Common myeloid progenitor, CD34-positive (primary cell): ENCODE results near the gene SYNE2.

ENCODE experiments used
- CTCF ChIA-PET: fragments of 350-600 bp; sonication (Branson Sonifier 250); formaldehyde crosslinking; loops from one replicate; lab custom pipeline; 2021; ENCODE audit warnings: antibody characterized with exemption; lab: Charles Lee
- POLR2A ChIA-PET: fragments of 350-600 bp; sonication (Branson Sonifier 250); formaldehyde crosslinking; loops from one replicate; lab custom pipeline; 2021; ENCODE audit warnings: antibody characterized with exemption; lab: Charles Lee
- DNase-seq, 3 donors: peaks; one replicate each; pipeline versions ENCODE4 v3.0.0 to v3.0.0-alpha.2; 2013
- H3K27ac ChIP-seq, 2 experiments: 1 replicate in 1 of 2; 2 replicates in 1 of 2; pipeline ENCODE4 v1.7.0; 2013; ENCODE audit warnings: inconsistent platforms in 2 of 2, low read length in 2 of 2, mild to moderate bottlenecking in 2 of 2, low read depth in 1 of 2, moderate library complexity in 1 of 2; ENCODE audit not compliant: severe bottlenecking in 2 of 2, insufficient read depth in 1 of 2, poor library complexity in 1 of 2
- H3K27me3 ChIP-seq, 5 experiments: replicated peaks in 2 of 5; 1 replicate in 3 of 5; 2 replicates in 2 of 5; pipeline versions ENCODE4 v1.6.1 to v1.7.0; 2013; ENCODE audit warnings: low read length in 4 of 5, mild to moderate bottlenecking in 2 of 5, moderate library complexity in 2 of 5, inconsistent platforms in 1 of 5; ENCODE audit not compliant: insufficient read depth in 5 of 5, control insufficient read depth in 4 of 5
- H3K36me3 ChIP-seq, 4 experiments: 1 replicate in 2 of 4; 2 replicates in 2 of 4; pipeline versions ENCODE4 v1.6.1 to v1.7.0; 2013; ENCODE audit warnings: low read length in 3 of 4, control low read depth in 1 of 4, mild to moderate bottlenecking in 1 of 4; ENCODE audit not compliant: control insufficient read depth in 4 of 4, insufficient read depth in 4 of 4
- H3K4me1 ChIP-seq, 4 experiments: 1 replicate in 3 of 4; 2 replicates in 1 of 4; pipeline versions ENCODE4 v1.6.1 to v1.7.1; 2013; ENCODE audit warnings: low read length in 3 of 4, mild to moderate bottlenecking in 3 of 4, control low read depth in 1 of 4, inconsistent platforms in 1 of 4, moderate library complexity in 1 of 4; ENCODE audit not compliant: control insufficient read depth in 4 of 4, insufficient read depth in 4 of 4; ENCODE audit errors: control extremely low read depth in 1 of 4
- H3K4me3 ChIP-seq, 7 experiments: 1 replicate in 4 of 7; 2 replicates in 3 of 7; pipeline versions ENCODE4 v1.5.1 to v1.7.0; 2013; ENCODE audit warnings: mild to moderate bottlenecking in 7 of 7, low read length in 6 of 7, moderate library complexity in 6 of 7, inconsistent platforms in 2 of 7, low read depth in 2 of 7, control low read depth in 1 of 7; ENCODE audit not compliant: insufficient read depth in 4 of 7, control insufficient read depth in 1 of 7; ENCODE audit errors: extremely low read depth in 1 of 7
- H3K9me3 ChIP-seq, 5 experiments: 1 replicate in 4 of 5; 2 replicates in 1 of 5; pipeline versions ENCODE4 v1.6.1 to v1.7.1; 2013; ENCODE audit warnings: low read length in 4 of 5, mild to moderate bottlenecking in 2 of 5, inconsistent platforms in 1 of 5, low read depth in 1 of 5, moderate library complexity in 1 of 5; ENCODE audit not compliant: control insufficient read depth in 4 of 5, insufficient read depth in 2 of 5; ENCODE audit errors: control extremely low read depth in 1 of 5
- WGBS: methylation state at CpG from one replicate; pipeline ENCODE4 v1.1.5; 2013; ENCODE audit not compliant: insufficient coverage; 5-methylcytosine and 5-hydroxymethylcytosine counted together

The SYNE2 gene

DNA sequence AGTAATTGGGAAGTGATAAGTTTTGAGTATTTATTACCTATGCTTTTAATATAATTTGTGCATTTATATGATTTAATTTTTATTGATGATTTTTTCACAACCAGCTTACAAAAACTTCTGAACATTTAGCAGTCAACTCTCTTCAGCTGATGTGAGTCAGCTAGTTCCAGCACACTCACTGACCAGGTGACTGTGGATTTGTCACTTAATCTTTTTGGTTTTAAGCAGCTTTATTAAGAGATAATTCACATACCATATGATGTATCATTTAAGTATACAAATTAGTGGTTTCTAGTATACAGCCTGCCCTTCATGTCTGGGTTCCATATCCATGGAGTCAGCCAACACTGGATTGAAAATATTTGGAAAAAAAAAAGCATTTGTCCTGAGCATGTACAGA lies 103.5 kb downstream of the SYNE2 start:
- POLR2A ChIA-PET = no interaction called here
- Histone ChIP-seq H3K4me3 (no peak overlapping the region), H3K27me3 (peaks cover 0 to 2% (median 0%) of the 10 kb centered on the region in 5 experiments), H3K4me1 (no peaks in the 10 kb centered on the region), H3K36me3 (peaks cover 0 to 2% (median 0%) of the 10 kb centered on the region in 4 experiments), H3K27ac (no peak overlapping the region), H3K9me3 (no peaks in the 10 kb centered on the region)
- no peak for DNase-seq
- CTCF ChIA-PET = no interaction called here

DNA sequence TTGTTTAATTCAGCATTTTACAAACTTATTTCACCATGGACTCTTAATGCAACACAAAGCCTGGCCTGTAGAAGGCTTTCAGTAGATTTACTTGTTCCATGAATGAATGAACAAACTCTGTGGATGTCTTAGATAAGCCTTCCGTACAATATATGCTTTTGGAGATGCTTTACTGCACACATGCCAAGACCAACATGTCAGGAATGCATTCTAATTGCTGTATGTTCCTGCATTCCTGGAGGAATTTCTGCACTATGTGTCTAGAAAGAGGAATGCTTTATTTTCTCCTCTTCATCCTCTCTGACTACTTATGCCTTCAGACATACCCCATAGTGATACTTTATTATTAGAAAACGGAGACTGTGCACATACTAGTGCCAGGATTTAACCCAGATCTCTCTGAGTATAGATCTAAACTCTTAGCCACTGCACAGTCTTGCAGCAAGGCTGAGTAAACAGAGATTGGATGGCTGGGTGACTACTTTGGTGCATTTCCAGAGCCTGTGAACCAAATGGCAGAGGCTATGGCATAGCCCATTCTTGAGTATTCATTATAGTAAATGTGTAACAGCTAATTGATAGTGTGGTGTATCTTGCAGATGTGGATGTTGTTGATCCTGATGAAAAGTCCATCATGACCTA lies 108.2 kb downstream of the SYNE2 start:
- H3K4me3 ChIP-seq = no peak overlapping the region
- no peaks in the 10 kb centered on the region for H3K9me3 ChIP-seq
- no peaks in the 10 kb centered on the region for H3K36me3 ChIP-seq
- H3K27ac ChIP-seq = no peak overlapping the region
- POLR2A ChIA-PET = no interaction called here
- no peak for DNase-seq
- CTCF ChIA-PET = no interaction called here
- 100% methylated on average over 2 of the region's 2 CpGs for WGBS
- no peaks in the 10 kb centered on the region for H3K4me1 ChIP-seq
- peaks cover 0 to 2% (median 0%) of the 10 kb centered on the region in 5 experiments for H3K27me3 ChIP-seq

DNA sequence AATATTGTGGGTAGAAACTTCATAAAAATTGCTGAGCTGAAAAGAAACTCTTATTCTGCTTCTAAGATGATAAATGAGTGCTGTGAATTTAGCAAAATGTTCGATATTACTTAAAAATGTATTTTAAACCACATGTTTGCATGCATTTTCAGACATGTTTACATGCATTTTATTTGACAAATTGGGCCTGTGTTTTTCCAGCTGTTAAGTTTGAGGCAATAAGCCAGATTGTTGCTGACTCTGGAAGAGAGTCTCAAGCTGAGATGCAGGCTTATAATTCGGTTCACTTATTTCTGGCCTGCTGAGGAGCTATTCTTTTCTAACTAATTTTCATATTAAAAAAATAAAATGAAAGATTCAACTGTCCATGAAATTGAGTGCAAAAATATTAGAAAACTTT lies 110.1 kb downstream of the SYNE2 start:
- CTCF ChIA-PET = no interaction called here
- no peak for DNase-seq
- no peak overlapping the region for H3K4me3 ChIP-seq
- no peak overlapping the region for H3K27ac ChIP-seq
- no peaks in the 10 kb centered on the region for H3K36me3 ChIP-seq
- H3K9me3 ChIP-seq = no peaks in the 10 kb centered on the region
- peaks cover 0 to 2% (median 0%) of the 10 kb centered on the region in 5 experiments for H3K27me3 ChIP-seq
- no CpG with 5 or more reads among the region's 2 CpGs for WGBS
- no peaks in the 10 kb centered on the region for H3K4me1 ChIP-seq
- POLR2A ChIA-PET = no interaction called here

DNA sequence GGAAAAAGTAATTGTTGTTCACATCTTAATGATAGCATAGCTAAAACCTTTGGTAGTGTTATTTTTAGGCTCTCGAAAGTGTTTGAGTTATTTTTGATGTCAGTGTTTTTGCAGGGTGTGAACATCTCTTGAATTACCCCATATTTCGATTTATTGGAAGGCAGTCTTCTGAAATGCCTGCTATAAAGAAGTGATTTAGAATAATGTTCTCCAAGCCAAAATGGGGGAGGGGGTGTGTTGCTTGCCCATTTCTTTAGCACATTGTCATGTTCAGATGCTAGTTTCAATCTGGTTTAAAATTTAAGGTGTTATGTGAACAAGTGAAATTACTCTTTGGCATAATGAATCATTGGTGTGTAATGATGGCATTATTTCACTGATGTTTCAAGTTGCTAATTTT lies 110.6 kb downstream of the SYNE2 start:
- no peaks in the 10 kb centered on the region for H3K9me3 ChIP-seq
- no peaks in the 10 kb centered on the region for H3K4me1 ChIP-seq
- H3K27me3 ChIP-seq = peaks cover 0 to 2% (median 0%) of the 10 kb centered on the region in 5 experiments
- H3K27ac ChIP-seq = no peak overlapping the region
- ChIA-PET CTCF (no interaction called here), POLR2A (no interaction called here)
- H3K4me3 ChIP-seq = no peak overlapping the region
- WGBS = 100% methylated on average over 2 of the region's 2 CpGs
- H3K36me3 ChIP-seq = no peaks in the 10 kb centered on the region
- DNase-seq = no peak

DNA sequence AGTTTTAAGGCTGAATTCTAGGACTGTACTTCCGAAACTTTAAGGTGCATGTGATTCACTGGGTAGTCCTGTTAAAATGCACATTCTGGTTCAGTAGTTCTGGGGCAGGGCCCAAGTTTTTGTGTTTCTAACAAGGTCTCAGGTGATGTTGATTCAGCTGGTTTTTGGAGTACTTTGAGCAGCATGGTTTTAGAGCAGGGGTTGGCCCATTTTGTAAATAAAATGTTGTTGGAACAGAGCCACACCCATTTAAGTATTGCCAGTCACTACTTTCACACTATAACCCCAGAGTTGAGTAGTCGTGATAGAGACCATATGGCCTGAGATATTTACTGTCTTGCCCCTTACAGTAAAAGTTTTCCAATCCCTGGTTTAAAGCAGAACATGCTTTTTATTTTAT lies 111.3 kb downstream of the SYNE2 start:
- CTCF ChIA-PET = no interaction called here
- Histone ChIP-seq H3K36me3 (no peaks in the 10 kb centered on the region), H3K27ac (no peak overlapping the region), H3K9me3 (no peaks in the 10 kb centered on the region), H3K27me3 (peaks cover 0 to 2% (median 0%) of the 10 kb centered on the region in 5 experiments), H3K4me3 (no peak overlapping the region), H3K4me1 (no peaks in the 10 kb centered on the region)
- DNase-seq = no peak
- no CpG with 5 or more reads among the region's 2 CpGs for WGBS
- POLR2A ChIA-PET = no interaction called here

DNA sequence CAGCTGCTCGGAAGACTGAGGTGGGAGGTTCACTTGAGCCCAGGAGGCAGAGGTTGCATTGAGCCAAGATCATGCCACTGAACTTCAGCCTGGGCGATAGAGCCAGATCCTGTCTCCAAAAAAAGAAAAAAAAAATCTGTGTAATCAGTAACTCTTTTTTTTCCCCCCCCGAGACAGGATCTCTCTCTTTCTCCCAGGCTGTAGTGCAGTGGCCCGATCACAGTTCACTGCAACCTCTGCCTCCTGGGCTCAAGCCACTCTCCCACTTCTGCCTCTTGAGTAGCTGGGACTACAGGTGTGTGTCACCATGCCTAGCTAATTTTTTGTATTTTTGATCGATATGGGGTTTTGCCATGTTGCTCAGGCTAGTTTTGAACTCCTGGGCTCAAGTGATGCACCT lies 113.6 kb downstream of the SYNE2 start:
- Histone ChIP-seq H3K4me3 (no peak overlapping the region), H3K27me3 (no peaks in the 10 kb centered on the region), H3K36me3 (no peaks in the 10 kb centered on the region), H3K27ac (no peak overlapping the region), H3K9me3 (no peaks in the 10 kb centered on the region), H3K4me1 (no peaks in the 10 kb centered on the region)
- 88% methylated on average over 4 of the region's 5 CpGs for WGBS
- ChIA-PET CTCF (interaction anchor here (0.8 kb wide), 1 partner anchor 196 kb away, joined by 3 read pairs; no protein-coding TSS in a partner anchor), POLR2A (interaction anchor here (0.7 kb wide), 1 partner anchor 456 kb away, joined by 3 read pairs; no protein-coding TSS in a partner anchor)
- DNase-seq = no peak

DNA sequence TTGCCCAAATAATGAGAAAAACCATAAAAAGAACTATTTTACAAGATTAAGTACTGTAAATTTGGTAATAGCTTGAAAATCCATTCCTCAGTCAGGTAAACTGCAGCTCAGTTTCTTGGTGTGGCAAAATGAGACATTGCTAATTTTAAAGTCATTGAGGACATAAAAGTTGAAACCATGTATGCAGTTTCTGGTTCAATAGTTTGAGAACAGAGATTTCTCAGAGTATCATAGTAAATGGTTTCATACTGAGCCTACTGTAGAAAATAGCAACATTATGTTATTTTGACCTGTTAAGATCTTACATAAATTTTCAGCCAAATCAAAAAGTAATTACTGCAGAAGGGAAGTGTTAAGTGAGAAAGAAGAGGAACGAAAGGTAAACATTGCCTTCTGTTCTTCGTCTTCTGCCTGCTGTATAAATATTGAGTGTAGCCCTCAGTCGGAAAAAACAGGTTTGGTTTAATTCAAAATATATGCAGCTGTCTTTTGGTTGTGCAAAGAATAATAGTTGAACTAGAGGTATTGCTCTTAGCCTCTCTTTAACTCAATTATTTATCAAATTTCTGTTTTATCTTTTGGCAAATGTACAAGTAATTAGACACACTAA lies 119.6 kb downstream of the SYNE2 start:
- POLR2A ChIA-PET = no interaction called here
- no peak for DNase-seq
- Histone ChIP-seq H3K36me3 (no peaks in the 10 kb centered on the region), H3K27me3 (no peaks in the 10 kb centered on the region), H3K4me1 (no peaks in the 10 kb centered on the region), H3K27ac (no peak overlapping the region), H3K9me3 (no peaks in the 10 kb centered on the region), H3K4me3 (no peak overlapping the region)
- 93% methylated on average over 2 of the region's 3 CpGs for WGBS
- CTCF ChIA-PET = no interaction called here
